Heart left ventricle (tissue), 16 donors: Measurements from ENCODE around the gene PARP3. TPM values are rescaled to one million over a fixed set of nuclear protein-coding genes. Genes with fewer than 3 reads are reported as not detected.
"Not testable (repeated sequence)": the region's sequence is repeated elsewhere in the genome, so short reads cannot be mapped to it uniquely, and the experiment has no call there.

Experiments used
- ATAC-seq, 4 donors: fragments of 200-7000 bp; cut with Tn5 transposase; one replicate each; pipeline ENCODE4 v1.9.1; 2020 to 2022; ENCODE audit warnings: moderate library complexity in 4 of 4, mild to moderate bottlenecking in 3 of 4, moderate number of reproducible peaks in 1 of 4
- DNase-seq, 5 donors: peaks; one replicate each; pipeline ENCODE4 v3.0.0-alpha.2; 2020
- H3K27ac ChIP-seq, 12 donors: fragments of 200-600 bp; sonication (generic) in 4 of 12; one replicate each; pipeline versions ENCODE4 v1.5.0 to v1.8.0; 2016 to 2022; ENCODE audit warnings: mild to moderate bottlenecking in 2 of 12
- H3K27me3 ChIP-seq, 9 donors: fragments of 200-600 bp; sonication (generic) in 2 of 9; one replicate each; pipeline versions ENCODE4 v1.5.1 to v1.8.0; 2016 to 2022; ENCODE audit warnings: mild to moderate bottlenecking in 3 of 9
- H3K36me3 ChIP-seq, 9 donors: fragments of 200-600 bp; sonication (generic) in 2 of 9; one replicate each; pipeline versions ENCODE4 v1.5.0 to v1.8.0; 2018 to 2022; ENCODE audit warnings: mild to moderate bottlenecking in 2 of 9
- H3K4me1 ChIP-seq, 12 donors: fragments of 200-600 bp; sonication (generic) in 4 of 12; one replicate each; pipeline versions ENCODE4 v1.5.0 to v1.8.0; 2016 to 2022; ENCODE audit warnings: mild to moderate bottlenecking in 3 of 12
- H3K4me3 ChIP-seq, 12 donors: fragments of 200-600 bp; sonication (generic) in 4 of 12; one replicate each; pipeline versions ENCODE4 v1.5.0 to v1.8.0; 2017 to 2022; ENCODE audit warnings: mild to moderate bottlenecking in 9 of 12, moderate library complexity in 4 of 12
- H3K9me3 ChIP-seq, 12 donors: fragments of 200-600 bp; sonication (generic) in 4 of 12; one replicate each; pipeline versions ENCODE4 v1.5.0 to v1.8.0; 2016 to 2022; ENCODE audit warnings: mild to moderate bottlenecking in 1 of 12
- POLR2A ChIP-seq, 2 donors: fragments of 450-650 bp; IDR thresholded peaks; one replicate each; pipeline ENCODE4 v1.6.1; 2017; ENCODE audit warnings: antibody characterized with exemption in 2 of 2, mild to moderate bottlenecking in 2 of 2, moderate library complexity in 2 of 2
- WGBS, 4 donors: extraction: QIAGEN DNeasy Blood & Tissue Kit in 2 of 4; methylation state at CpG; one replicate each; pipeline versions ENCODE4 v1.1.5 to v1.1.7; 2013 to 2018; 5-methylcytosine and 5-hydroxymethylcytosine counted together
- intact Hi-C, 10 donors: fragments of 100-400 bp; cut with DNase I; formaldehyde crosslinking; loops; one replicate each; pipeline versions ENCODE4 v1.11.1 to v1.14.2; 2022
- polyA plus RNA-seq, 2 donors: library from polyadenylated mRNA; stranded (reverse); fragments of 200-250 nt; gene quantifications; one replicate each; pipeline ENCODE4 v1.2.3, GENCODE V29; 2013
- total RNA-seq, 9 donors: library from RNA; depleted of rRNA in 2 of 9; stranded (reverse); fragments of >200 nt in 2 of 9; fragmentation: NEBNext Ultra II Directional in 3 of 9; extraction: Animal tissue kit (Norgen Biotek cat#: 25700) in 3 of 9; gene quantifications; one replicate each; pipeline versions ENCODE4 v1.1.0 to v1.2.4, GENCODE V29; 2016 to 2023
- TF ChIP-seq, protein P1 (sequence below), 12 donors: fragments of 200-600 bp; sonication (generic) in 4 of 12; IDR thresholded peaks; one replicate each; pipeline versions ENCODE4 v1.5.0 to v1.8.0; 2018 to 2022; ENCODE audit warnings: antibody characterized with exemption in 12 of 12, mild to moderate bottlenecking in 5 of 12
- donor health status: ischemic (EF 13 %, LVEDD 7.1; RV severe dilation, severe dysfunction).
- donor health status: healthy with polysubstance abuse.
- donor health status: DM: no; HTN: yes; CAD: no.
- donor health status: DM: no; HTN: no; CAD: no.
- donor health status: ischemic (EF 25% LVEDD 6.9; RV normal size, moderate dysfunction).
- donor health status: ischemic (EF 25% LVEDD 5.7; RV mildly dilated, moderate dysfunction).
- donor health status: healthy.
- donor health status: DM: yes; HTN: yes; CAD: no.
- donor health status: ischemic (EF 35%, LVEDD 5.7; RV mildly dilated, moderate dysfunction).
- donor health status: nonischemic (EF 11% LVEDD 7.7; RV severe dilation, severe dysfunction).
- donor health status: DM: yes; HTN: yes; CAD: no.
- donor health status: PGD.
- donor health status: ischemic (EF 29% LVEDD 5.4; RV normal size, mild dysfunction).
- donor health status: nonischemic (EF 23%, LVEDD 6.1; RV moderate dilation, normal function).

The PARP3 gene
- total and polyA plus RNA-seq, 11 donors = 7.0 to 37.5 (median 13.9) TPM

DNA sequence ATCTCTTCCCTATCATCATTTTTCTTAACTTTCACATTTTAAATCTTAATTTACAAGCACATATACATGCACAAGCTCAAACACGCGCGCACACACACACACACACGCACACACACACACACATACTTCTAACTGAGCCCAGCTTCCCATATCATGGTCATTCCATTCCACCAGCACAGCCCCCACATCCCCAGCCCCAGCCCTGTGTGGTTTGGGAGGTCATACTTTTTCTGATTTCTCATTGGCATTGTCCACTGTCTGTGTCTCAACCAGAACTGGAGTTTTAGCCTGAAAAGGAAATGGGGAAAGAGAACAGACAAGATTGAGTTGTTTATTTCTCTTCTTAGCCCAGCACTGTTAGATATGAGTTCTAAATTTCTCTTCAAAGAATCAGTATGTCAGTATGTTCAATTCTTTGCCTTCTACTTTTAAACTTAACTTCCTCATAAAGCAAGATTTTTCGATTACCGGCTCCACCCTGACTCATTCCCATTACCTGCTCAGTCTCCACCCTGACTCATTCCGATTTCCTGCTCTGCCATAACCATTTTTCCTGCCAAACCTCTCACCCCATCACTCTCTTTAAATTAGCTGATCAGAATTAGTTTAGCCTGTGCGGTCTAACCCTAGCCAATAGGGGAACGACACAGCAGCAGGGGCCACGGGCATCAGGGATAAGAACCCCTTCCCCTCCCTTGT, 45.4 kb upstream of the PARP3 start:
- Histone ChIP-seq H3K4me3 (no peak overlapping the region), H3K4me1 (no peaks in the 10 kb centered on the region), H3K27ac (no peak overlapping the region), H3K36me3 (no peaks in the 10 kb centered on the region), H3K9me3 (no peaks in the 10 kb centered on the region), H3K27me3 (peaks cover 0 to 9% (median 0%) of the 10 kb centered on the region in 9 donors)
- intact Hi-C loops = no loop called here
- no peak for ATAC-seq
- no peak for TF ChIP-seq POLR2A (IDR thresholded peaks at IDR 0.05)
- TF ChIP-seq, protein P1, sequence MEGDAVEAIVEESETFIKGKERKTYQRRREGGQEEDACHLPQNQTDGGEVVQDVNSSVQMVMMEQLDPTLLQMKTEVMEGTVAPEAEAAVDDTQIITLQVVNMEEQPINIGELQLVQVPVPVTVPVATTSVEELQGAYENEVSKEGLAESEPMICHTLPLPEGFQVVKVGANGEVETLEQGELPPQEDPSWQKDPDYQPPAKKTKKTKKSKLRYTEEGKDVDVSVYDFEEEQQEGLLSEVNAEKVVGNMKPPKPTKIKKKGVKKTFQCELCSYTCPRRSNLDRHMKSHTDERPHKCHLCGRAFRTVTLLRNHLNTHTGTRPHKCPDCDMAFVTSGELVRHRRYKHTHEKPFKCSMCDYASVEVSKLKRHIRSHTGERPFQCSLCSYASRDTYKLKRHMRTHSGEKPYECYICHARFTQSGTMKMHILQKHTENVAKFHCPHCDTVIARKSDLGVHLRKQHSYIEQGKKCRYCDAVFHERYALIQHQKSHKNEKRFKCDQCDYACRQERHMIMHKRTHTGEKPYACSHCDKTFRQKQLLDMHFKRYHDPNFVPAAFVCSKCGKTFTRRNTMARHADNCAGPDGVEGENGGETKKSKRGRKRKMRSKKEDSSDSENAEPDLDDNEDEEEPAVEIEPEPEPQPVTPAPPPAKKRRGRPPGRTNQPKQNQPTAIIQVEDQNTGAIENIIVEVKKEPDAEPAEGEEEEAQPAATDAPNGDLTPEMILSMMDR (IDR thresholded peaks at IDR 0.05) = no peak
- DNase-seq = no peak
- 85 to 93% (median 90%) methylated on average over 10 of the region's 10 CpGs for WGBS, 4 donors

DNA sequence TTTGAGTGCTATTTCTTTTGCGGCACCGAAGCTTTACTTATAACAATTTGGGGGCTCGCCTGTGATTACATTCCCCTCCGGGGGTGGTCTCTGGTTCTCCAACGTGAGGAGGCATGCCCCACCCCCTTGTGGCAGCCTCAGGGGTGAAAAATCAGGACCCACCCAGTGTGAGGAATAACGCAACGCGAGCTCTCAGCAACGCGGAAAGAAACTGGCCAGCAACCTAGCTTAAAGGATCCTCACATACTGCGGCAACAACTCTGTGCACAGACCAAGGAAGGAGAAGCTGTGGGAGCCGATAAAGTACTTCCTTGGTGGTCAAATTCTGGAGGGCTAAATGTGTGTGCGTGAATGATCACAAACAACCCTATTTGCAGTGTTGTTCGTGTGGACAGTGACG, 44.8 kb upstream of the PARP3 start:
- TF ChIP-seq, protein P1 (IDR thresholded peaks at IDR 0.05) = no peak
- TF ChIP-seq POLR2A (IDR thresholded peaks at IDR 0.05) = no peak
- ATAC-seq (no peak), DNase-seq (no peak)
- no peak overlapping the region for H3K4me3 ChIP-seq
- intact Hi-C loops = no loop called here
- WGBS, 4 donors = 88 to 89% (median 89%) methylated on average over 15 of the region's 15 CpGs
- H3K27ac ChIP-seq = no peak overlapping the region
- no peaks in the 10 kb centered on the region for H3K4me1 ChIP-seq
- no peaks in the 10 kb centered on the region for H3K9me3 ChIP-seq
- H3K27me3 ChIP-seq = peaks cover 0 to 9% (median 0%) of the 10 kb centered on the region in 9 donors
- H3K36me3 ChIP-seq = no peaks in the 10 kb centered on the region

DNA sequence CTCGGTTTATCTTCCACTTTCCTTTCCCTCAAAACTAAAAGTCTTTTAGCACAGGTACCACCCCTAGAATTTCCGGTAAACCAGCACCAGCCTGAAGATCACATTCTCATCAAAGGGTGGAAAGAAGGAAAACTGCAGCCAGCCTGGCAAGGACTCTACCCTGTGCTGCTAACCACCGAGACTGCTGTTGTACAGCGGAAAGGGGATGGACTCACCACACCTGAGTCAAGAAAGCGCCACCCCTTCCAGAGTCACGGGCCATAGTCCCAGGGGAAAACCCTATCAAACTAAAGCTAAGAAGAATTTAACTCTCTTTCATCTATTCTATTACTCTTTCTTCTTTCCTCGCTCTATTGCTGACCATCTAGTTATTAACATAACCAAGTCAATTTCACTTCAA, 42.1 kb upstream of the PARP3 start:
- H3K27me3 ChIP-seq, DNase-seq, H3K4me1 ChIP-seq, ATAC-seq, H3K9me3 ChIP-seq, intact Hi-C loops, H3K4me3 ChIP-seq, H3K36me3 ChIP-seq, H3K27ac ChIP-seq: not testable (repeated sequence)
- WGBS, 4 donors = 73 to 78% (median 76%) methylated on average over 7 of the region's 7 CpGs

DNA sequence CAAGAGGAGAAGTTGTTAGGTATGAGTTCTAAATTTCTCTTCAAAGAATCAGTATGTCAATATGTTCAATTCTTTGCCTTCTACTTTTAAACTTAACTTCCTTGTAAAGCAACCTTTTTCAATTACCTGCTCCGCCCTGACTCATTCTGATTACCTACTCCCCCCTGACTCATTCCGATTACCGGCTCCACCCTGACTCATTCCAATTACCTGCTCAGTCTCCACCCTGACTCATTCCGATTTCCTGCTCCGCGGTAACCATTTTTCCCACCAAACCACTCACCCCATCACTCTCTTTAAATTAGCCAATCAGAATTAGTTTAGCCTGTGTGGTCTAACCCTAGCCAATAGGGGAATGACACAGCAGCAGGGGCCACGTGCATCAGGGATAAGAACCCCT, 39.8 kb upstream of the PARP3 start:
- ATAC-seq, H3K27me3 ChIP-seq, DNase-seq, H3K4me3 ChIP-seq, H3K36me3 ChIP-seq, H3K4me1 ChIP-seq, intact Hi-C loops, H3K27ac ChIP-seq, H3K9me3 ChIP-seq: not testable (repeated sequence)
- WGBS, 4 donors = 72 to 78% (median 76%) methylated on average over 6 to 7 of the region's 7 CpGs

DNA sequence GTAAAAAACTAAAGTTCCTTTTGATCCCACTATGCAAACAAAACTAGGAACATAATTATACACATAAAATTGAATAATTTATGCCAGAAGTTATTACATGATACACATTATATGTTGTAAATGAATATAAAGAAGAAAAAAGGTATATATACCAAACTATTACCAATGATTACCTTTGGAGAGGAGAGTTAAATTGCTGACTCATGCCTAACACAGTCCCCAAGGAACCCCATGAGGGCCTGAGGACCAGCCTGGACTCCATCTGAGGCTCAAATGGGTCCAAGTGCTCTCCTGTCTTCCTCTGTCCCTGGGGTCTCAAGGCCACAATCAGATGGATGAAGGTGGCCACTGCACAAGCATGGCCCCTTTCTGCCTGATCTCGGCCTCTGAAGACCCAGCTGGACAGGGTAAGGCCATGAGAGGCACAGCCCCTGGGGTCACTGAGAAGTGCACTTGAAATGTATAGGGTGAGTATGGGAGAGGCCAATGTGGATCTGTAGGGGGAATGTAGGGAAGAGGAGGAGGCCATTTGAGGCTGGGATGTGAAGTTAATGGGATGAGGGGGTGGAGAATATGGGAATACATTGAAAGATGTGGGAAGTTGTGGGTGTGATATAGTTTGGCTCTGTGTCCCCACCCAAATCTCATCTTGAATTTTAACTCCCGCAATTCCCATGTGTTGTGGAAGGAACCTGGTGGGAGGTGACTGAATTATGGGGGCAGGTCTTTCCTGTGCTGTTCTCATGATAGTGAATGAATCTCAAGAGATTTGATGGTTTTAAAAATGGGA, 37.9 kb upstream of the PARP3 start:
- intact Hi-C loops = no loop called here
- H3K4me3 ChIP-seq = no peak overlapping the region
- no peaks in the 10 kb centered on the region for H3K36me3 ChIP-seq
- DNase-seq (no peak), ATAC-seq (no peak)
- 83 to 95% (median 85%) methylated on average over 2 of the region's 2 CpGs for WGBS, 4 donors
- no peak overlapping the region for H3K27ac ChIP-seq
- no peaks in the 10 kb centered on the region for H3K4me1 ChIP-seq
- peaks cover 0 to 6% (median 0%) of the 10 kb centered on the region in 9 donors for H3K27me3 ChIP-seq
- TF ChIP-seq, protein P1 (IDR thresholded peaks at IDR 0.05) = no peak
- TF ChIP-seq POLR2A (IDR thresholded peaks at IDR 0.05) = no peak
- H3K9me3 ChIP-seq = peaks cover 0 to 12% (median 0%) of the 10 kb centered on the region in 12 donors
